Sigmoid colon (tissue), 3 donors: ENCODE data around the gene THG1L.
"Not testable (repeated sequence)": the region's sequence is repeated elsewhere in the genome, so short reads cannot be mapped to it uniquely, and the experiment has no call there.

Experiments used
- POLR2A ChIP-seq, 2 donors: fragments of 450-650 bp; IDR thresholded peaks; one replicate each; pipeline ENCODE4 v1.6.1; 2016; ENCODE audit warnings: antibody characterized with exemption in 2 of 2, mild to moderate bottlenecking in 2 of 2, moderate library complexity in 2 of 2
- TF ChIP-seq, protein P1 (sequence below), 4 experiments: fragments of 450-650 bp in 3 of 4; fragments of 200-600 bp in 1 of 4; IDR thresholded peaks; one replicate each; pipeline ENCODE4 v1.5.1; 2016 to 2019; ENCODE audit warnings: antibody characterized with exemption in 4 of 4, mild to moderate bottlenecking in 3 of 4, moderate library complexity in 2 of 4

DNA sequence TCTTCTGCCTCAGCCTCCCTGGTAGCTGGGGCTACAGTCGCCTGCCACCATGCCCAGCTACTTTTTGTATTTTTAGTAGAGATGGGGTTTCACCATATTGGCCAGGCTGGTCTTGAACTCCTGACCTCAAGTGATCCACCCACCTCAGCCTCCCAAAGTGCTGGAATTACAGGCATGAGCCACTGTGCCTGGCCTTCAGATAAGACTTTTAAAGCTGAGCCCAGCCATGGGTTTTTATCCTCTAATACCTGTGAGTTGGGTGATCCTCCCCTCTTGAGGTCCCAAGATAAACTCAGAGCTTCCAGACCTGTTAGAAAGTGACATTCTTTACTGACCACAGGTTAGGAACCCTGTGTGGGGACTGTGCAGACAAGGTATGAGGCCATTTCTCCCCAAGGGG, 3.4 kb upstream of the THG1L start:
- TF ChIP-seq, protein P1, sequence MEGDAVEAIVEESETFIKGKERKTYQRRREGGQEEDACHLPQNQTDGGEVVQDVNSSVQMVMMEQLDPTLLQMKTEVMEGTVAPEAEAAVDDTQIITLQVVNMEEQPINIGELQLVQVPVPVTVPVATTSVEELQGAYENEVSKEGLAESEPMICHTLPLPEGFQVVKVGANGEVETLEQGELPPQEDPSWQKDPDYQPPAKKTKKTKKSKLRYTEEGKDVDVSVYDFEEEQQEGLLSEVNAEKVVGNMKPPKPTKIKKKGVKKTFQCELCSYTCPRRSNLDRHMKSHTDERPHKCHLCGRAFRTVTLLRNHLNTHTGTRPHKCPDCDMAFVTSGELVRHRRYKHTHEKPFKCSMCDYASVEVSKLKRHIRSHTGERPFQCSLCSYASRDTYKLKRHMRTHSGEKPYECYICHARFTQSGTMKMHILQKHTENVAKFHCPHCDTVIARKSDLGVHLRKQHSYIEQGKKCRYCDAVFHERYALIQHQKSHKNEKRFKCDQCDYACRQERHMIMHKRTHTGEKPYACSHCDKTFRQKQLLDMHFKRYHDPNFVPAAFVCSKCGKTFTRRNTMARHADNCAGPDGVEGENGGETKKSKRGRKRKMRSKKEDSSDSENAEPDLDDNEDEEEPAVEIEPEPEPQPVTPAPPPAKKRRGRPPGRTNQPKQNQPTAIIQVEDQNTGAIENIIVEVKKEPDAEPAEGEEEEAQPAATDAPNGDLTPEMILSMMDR (IDR thresholded peaks at IDR 0.05): not testable (repeated sequence)
- not testable (repeated sequence) for TF ChIP-seq POLR2A (IDR thresholded peaks at IDR 0.05)
